H1 (cell line): ENCODE measurements around the gene NSUN6. TPM values are rescaled to one million over a fixed set of nuclear protein-coding genes. Genes with fewer than 3 reads are reported as not detected.

ENCODE experiments used
- CTCF ChIA-PET: fragments of 300-600 bp; sonication (Branson Sonifier 250); formaldehyde crosslinking; loops from one replicate; lab custom pipeline; 2021; ENCODE audit not compliant: partially characterized antibody; lab: Charles Lee
- POLR2A ChIA-PET: fragments of 300-600 bp; sonication (Branson Sonifier 250); formaldehyde crosslinking; loops from one replicate; lab custom pipeline; 2021; ENCODE audit warnings: inconsistent platforms; ENCODE audit not compliant: partially characterized antibody; lab: Charles Lee
- DNase-seq, 2 experiments: peaks; one replicate each; pipeline versions ENCODE4 v3.0.0 to v3.0.0-alpha.2; 2010 to 2022; ENCODE audit warnings: low spot score in 2 of 2, low read depth in 1 of 2, mixed read lengths in 1 of 2
- FAIRE-seq: peaks from 2 replicates; lab custom pipeline; 2011; peaks lifted over from hg19 to GRCh38; lab: Jason Lieb, UNC
- H2AFZ ChIP-seq: 2 replicates; pipeline ENCODE4 v1.8.1; 2012; ENCODE audit warnings: low read length, inconsistent platforms
- H2AK5ac ChIP-seq: 2 replicates; pipeline ENCODE4 v1.6.1; 2013; ENCODE audit warnings: low read depth, low read length
- H2BK120ac ChIP-seq: replicated peaks from 2 replicates; pipeline ENCODE3; 2013; ENCODE audit warnings: low read depth, low read length, inconsistent platforms
- H2BK12ac ChIP-seq: 2 replicates; pipeline ENCODE4 v1.6.1; 2013; ENCODE audit warnings: low read depth, low read length
- H2BK15ac ChIP-seq: 2 replicates; pipeline ENCODE4 v1.6.1; 2013; ENCODE audit warnings: low read length
- H2BK20ac ChIP-seq: 2 replicates; pipeline ENCODE4 v1.6.1; 2013; ENCODE audit warnings: low read length
- H2BK5ac ChIP-seq: 2 replicates; pipeline ENCODE4 v1.6.1; 2013; ENCODE audit warnings: low read depth, low read length
- H3K14ac ChIP-seq: 2 replicates; pipeline ENCODE4 v1.6.1; 2013; ENCODE audit warnings: inconsistent platforms; ENCODE audit not compliant: insufficient read length
- H3K18ac ChIP-seq: 2 replicates; pipeline ENCODE4 v1.6.1; 2013; ENCODE audit warnings: low read length; ENCODE audit errors: extremely low read depth
- H3K23ac ChIP-seq: 2 replicates; pipeline ENCODE4 v1.6.1; 2013; ENCODE audit warnings: inconsistent platforms; ENCODE audit not compliant: insufficient read length
- H3K23me2 ChIP-seq: 2 replicates; pipeline ENCODE4 v1.6.1; 2013; ENCODE audit warnings: low read depth, low read length
- H3K27ac ChIP-seq: 2 replicates; pipeline ENCODE4 v1.6.1; 2011; ENCODE audit warnings: low read depth, low read length, inconsistent platforms
- H3K27me3 ChIP-seq, 4 experiments: replicated peaks in 1 of 4; 1 replicate in 1 of 4; 2 replicates in 3 of 4; pipeline versions ENCODE4 v1.6.1 to v1.8.1; 2011 to 2013; ENCODE audit warnings: low read length in 3 of 4, mild to moderate bottlenecking in 3 of 4, inconsistent platforms in 2 of 4, mixed read lengths in 2 of 4, moderate library complexity in 1 of 4; ENCODE audit not compliant: control insufficient read depth in 3 of 4, insufficient read depth in 3 of 4; ENCODE audit errors: extremely low read depth in 1 of 4
- H3K36me3 ChIP-seq, 4 experiments: 2 replicates each; pipeline versions ENCODE4 v1.6.1 to v1.8.1; 2011 to 2013; ENCODE audit warnings: mild to moderate bottlenecking in 4 of 4, low read length in 3 of 4, moderate library complexity in 2 of 4, control low read depth in 1 of 4, inconsistent platforms in 1 of 4; ENCODE audit not compliant: insufficient read depth in 4 of 4, control insufficient read depth in 2 of 4
- H3K4ac ChIP-seq: replicated peaks from 2 replicates; pipeline ENCODE3; 2013; ENCODE audit warnings: low read length, low read depth, mixed read lengths, inconsistent platforms; ENCODE audit not compliant: insufficient read length
- H3K4me1 ChIP-seq, 4 experiments: replicated peaks in 1 of 4; 1 replicate in 1 of 4; 2 replicates in 3 of 4; pipeline versions ENCODE4 v1.6.1 to v1.8.1; 2011 to 2013; ENCODE audit warnings: low read length in 3 of 4, inconsistent platforms in 2 of 4, mixed read lengths in 1 of 4; ENCODE audit not compliant: insufficient read depth in 4 of 4, control insufficient read depth in 3 of 4
- H3K4me2 ChIP-seq, 2 experiments: 2 replicates each; pipeline versions ENCODE4 v1.6.1 to v1.8.1; 2011 to 2013; ENCODE audit warnings: low read depth in 2 of 2, low read length in 2 of 2, control low read depth in 1 of 2, inconsistent platforms in 1 of 2, mild to moderate bottlenecking in 1 of 2; ENCODE audit not compliant: insufficient read depth in 1 of 2
- H3K4me3 ChIP-seq, 4 experiments: fragments of 200-600, 300-600 bp in 1 of 4; sonication (generic), shearing (Covaris generic), sonication (Bioruptor Twin) in 1 of 4; 2 replicates each; pipeline versions ENCODE4 v1.5.1 to v1.8.1; 2011 to 2016; ENCODE audit warnings: low read length in 4 of 4, low read depth in 3 of 4, control low read depth in 2 of 4, inconsistent platforms in 2 of 4, mild to moderate bottlenecking in 2 of 4, mixed read lengths in 1 of 4, moderate library complexity in 1 of 4; ENCODE audit not compliant: insufficient read depth in 2 of 4; ENCODE audit errors: extremely low read depth in 1 of 4
- H3K56ac ChIP-seq: replicated peaks from 2 replicates; pipeline ENCODE3; 2013; ENCODE audit warnings: low read depth, mild to moderate bottlenecking, mixed read lengths, low read length, inconsistent platforms; ENCODE audit not compliant: insufficient read length
- H3K79me1 ChIP-seq: 2 replicates; pipeline ENCODE4 v1.6.1; 2013; ENCODE audit warnings: low read depth, low read length, control low read depth
- H3K79me2 ChIP-seq, 2 experiments: 2 replicates each; pipeline versions ENCODE4 v1.6.1 to v1.8.1; 2012 to 2013; ENCODE audit warnings: low read length in 2 of 2, mild to moderate bottlenecking in 2 of 2, inconsistent platforms in 1 of 2; ENCODE audit not compliant: insufficient read depth in 2 of 2, control insufficient read depth in 1 of 2
- H3K9ac ChIP-seq, 4 experiments: replicated peaks in 1 of 4; 1 replicate in 1 of 4; 2 replicates in 3 of 4; pipeline versions ENCODE4 v1.6.1 to v1.8.1; 2011 to 2013; ENCODE audit warnings: low read depth in 3 of 4, low read length in 3 of 4, control low read depth in 2 of 4, mild to moderate bottlenecking in 2 of 4, moderate library complexity in 2 of 4, inconsistent platforms in 1 of 4; ENCODE audit errors: extremely low read depth in 1 of 4
- H3K9me3 ChIP-seq, 2 experiments: 2 replicates each; pipeline versions ENCODE4 v1.6.1 to v1.8.1; 2012 to 2013; ENCODE audit warnings: mild to moderate bottlenecking in 2 of 2, moderate library complexity in 2 of 2, control low read depth in 1 of 2, inconsistent platforms in 1 of 2, low read depth in 1 of 2, low read length in 1 of 2, mixed read lengths in 1 of 2; ENCODE audit not compliant: insufficient read depth in 2 of 2
- H4K20me1 ChIP-seq, 2 experiments: replicated peaks in 1 of 2; 2 replicates each; pipeline versions ENCODE3 to v1.8.1; 2011 to 2013; ENCODE audit warnings: inconsistent platforms in 2 of 2, low read length in 2 of 2, mild to moderate bottlenecking in 1 of 2; ENCODE audit not compliant: insufficient read depth in 2 of 2, control insufficient read depth in 1 of 2
- H4K5ac ChIP-seq: 2 replicates; pipeline ENCODE4 v1.6.1; 2013; ENCODE audit warnings: low read length, low read depth, mixed read lengths, inconsistent platforms; ENCODE audit not compliant: insufficient read length
- H4K8ac ChIP-seq: 2 replicates; pipeline ENCODE4 v1.8.0; 2013; ENCODE audit warnings: mild to moderate bottlenecking, moderate library complexity, low read length, inconsistent platforms; ENCODE audit not compliant: insufficient read depth; ENCODE audit errors: extremely low read depth
- H4K91ac ChIP-seq: replicated peaks from 2 replicates; pipeline ENCODE3; 2013; ENCODE audit warnings: low read length, mixed read lengths, inconsistent platforms; ENCODE audit not compliant: insufficient read length
- BRCA1 ChIP-seq: IDR thresholded peaks from 2 replicates; pipeline ENCODE4 v1.6.1; 2012; ENCODE audit warnings: low read depth, low read length, improper control_type of control experiment
- GTF2F1 ChIP-seq: IDR thresholded peaks from 2 replicates; pipeline ENCODE4 v1.6.1; 2012; ENCODE audit warnings: low read depth, low read length, improper control_type of control experiment, borderline replicate concordance
- KDM1A ChIP-seq: fragments of 200-600, 300-600 bp; sonication (generic); IDR thresholded peaks from 2 replicates; pipeline ENCODE4 v1.7.1; 2016; ENCODE audit warnings: mild to moderate bottlenecking, low read length, borderline replicate concordance
- SP1 ChIP-seq: IDR thresholded peaks from 2 replicates; pipeline ENCODE4 v1.6.1; 2011; ENCODE audit warnings: low read depth, low read length
- SP4 ChIP-seq: IDR thresholded peaks from 2 replicates; pipeline ENCODE4 v1.6.1; 2012; ENCODE audit warnings: low read length, inconsistent platforms
- TEAD4 ChIP-seq: IDR thresholded peaks from 2 replicates; pipeline ENCODE4 v1.6.1; 2012; ENCODE audit warnings: low read depth, low read length, inconsistent platforms, mixed read lengths
- WGBS, 2 experiments: shearing (Covaris generic) in 1 of 2; methylation state at CpG; one replicate each; pipeline versions ENCODE4 v1.1.6 to v1.1.7; 2013 to 2015; ENCODE audit warnings: low lambda C conversion rate in 2 of 2, mixed read lengths in 2 of 2, inconsistent platforms in 1 of 2, low coverage in 1 of 2, missing lambda C conversion rate in 1 of 2; ENCODE audit not compliant: insufficient replicate concordance in 2 of 2, insufficient coverage in 1 of 2, insufficient read length in 1 of 2; ENCODE audit errors: extremely low coverage in 1 of 2, missing lambda C conversion rate in 1 of 2; 5-methylcytosine and 5-hydroxymethylcytosine counted together
- polyA plus RNA-seq, 7 experiments: library from polyadenylated mRNA; depleted of rRNA in 3 of 7; stranded (reverse) in 5 of 7; unstranded in 2 of 7; fragments of >200 nt in 5 of 7; fragments of 200-250 nt in 2 of 7; gene quantifications; 1 replicate in 5 of 7; 2 replicates in 1 of 7; 4 replicates in 1 of 7; pipeline versions ENCODE4 v1.2.1 to v1.2.3, GENCODE V29; 2011 to 2013; ENCODE audit warnings: missing spikeins in 2 of 7, mixed read lengths in 2 of 7
- total RNA-seq: library from RNA; stranded (reverse); fragmentation: NEBNext Ultra II Directional; extraction: Animal tissue kit (Norgen Biotek cat#: 25700); gene quantifications from 2 replicates; pipeline ENCODE4 v1.2.1, GENCODE V29; 2021

Gene NSUN6
- total and polyA plus RNA-seq, 2 of the 8 experiments (the other 6 are each of a cell fraction or from before 2014, with no cell fraction given): 5.9 to 14.4 TPM

GRCh38 chr10:18561861-18562551 is 89.4 kb downstream of the NSUN6 start:
- Histone ChIP-seq H3K79me1 (no peaks in the 10 kb centered on the region), H3K9ac (no peak overlapping the region)
- DNase-seq: no peak

More at GRCh38 chr10:18561861-18562551, 89.4 kb downstream of the NSUN6 start:
- TF ChIP-seq SP1 (peak; percentile 87), KDM1A (no peak), GTF2F1 (no peak), BRCA1 (no peak), SP4 (no peak), TEAD4 (peak; percentile 69)
- TF ChIP-seq, all 59 proteins: peak for 2
- no peaks in the 10 kb centered on the region for H4K20me1 ChIP-seq
- no peaks in the 10 kb centered on the region for H3K4me1 ChIP-seq
- no peak for FAIRE-seq
- peaks cover 0 to 29% (median 2%) of the 10 kb centered on the region in 4 experiments; a peak in 3 of 8 replicates for H3K36me3 ChIP-seq
- H3K14ac ChIP-seq: no peak overlapping the region
- no peak overlapping the region for H4K8ac ChIP-seq
- peak overlapping the region; percentile 82; the same call in 1 of the 2 replicates for H2AK5ac ChIP-seq
- ChIA-PET CTCF (no interaction called here), POLR2A (no interaction called here)
- 94 to 99% methylated on average over 7 to 8 of the region's 8 CpGs for WGBS, 2 experiments
- no peak overlapping the region for H2AFZ ChIP-seq
- no peak overlapping the region for H2BK20ac ChIP-seq
- peaks cover 0 to 86% of the 10 kb centered on the region in 2 experiments; a peak in 3 of 4 replicates for H3K9me3 ChIP-seq
- no peak overlapping the region for H2BK120ac ChIP-seq
- H3K23me2 ChIP-seq: peaks cover 71% of the 10 kb centered on the region; the same call in 1 of the 2 replicates
- peak overlapping the region; percentile 43; the same call in 1 of the 2 replicates for H2BK12ac ChIP-seq
- H3K56ac ChIP-seq: no peak overlapping the region
- no peak overlapping the region for H2BK15ac ChIP-seq
- no peak overlapping the region for H3K27ac ChIP-seq
- no peaks in the 10 kb centered on the region for H3K27me3 ChIP-seq
- H2BK5ac ChIP-seq: no peak overlapping the region
- H3K23ac ChIP-seq: no peak overlapping the region
- H3K4me2 ChIP-seq: no peak overlapping the region
- no peak overlapping the region for H4K5ac ChIP-seq
- H3K79me2 ChIP-seq: no peaks in the 10 kb centered on the region
- H3K4ac ChIP-seq: no peak overlapping the region
- H3K4me3 ChIP-seq: no peak overlapping the region
- H4K91ac ChIP-seq: no peak overlapping the region
- no peak overlapping the region for H3K18ac ChIP-seq
